ENCODE data around the gene RPS6KA5.
"Not testable (repeated sequence)": the region's sequence is repeated elsewhere in the genome, so short reads cannot be mapped to it uniquely, and the experiment has no call there.

RPS6KA5 gene

GRCh38 chr14:91060351-91061055 lies at the start of gene RPS6KA5:
Gene RPS6KA5 (minus strand): TSS chr14:91060641. CDS start chr14:91060434, 207 bp downstream.
- DNase-seq, result peak; percentile 99

GRCh38 chr14:91108941-91109611 lies 48.6 kb upstream of the RPS6KA5 start:
- DNase-seq, result no peak

- DNase-seq, result no peak
Measured at GRCh38 chr14:91103116-91103515, 42.7 kb upstream of the RPS6KA5 start.

- DNase-seq, result no peak
Measured at GRCh38 chr14:91100102-91100501, 39.7 kb upstream of the RPS6KA5 start.

GRCh38 chr14:91098591-91098990 lies 38.1 kb upstream of the RPS6KA5 start:
- DNase-seq, result no peak

GRCh38 chr14:91097657-91098056 lies 37.2 kb upstream of the RPS6KA5 start:
- DNase-seq, result not testable (repeated sequence)

GRCh38 chr14:91095178-91095577 lies 34.7 kb upstream of the RPS6KA5 start:
- DNase-seq, result no peak

GRCh38 chr14:91094772-91095171 lies 34.3 kb upstream of the RPS6KA5 start:
- no peak for DNase-seq

GRCh38 chr14:91093743-91094472 lies 33.5 kb upstream of the RPS6KA5 start:
- DNase-seq, result not testable (repeated sequence)

- no peak for DNase-seq
Measured at GRCh38 chr14:91092073-91092472, 31.6 kb upstream of the RPS6KA5 start.

GRCh38 chr14:91090743-91091142 lies 30.3 kb upstream of the RPS6KA5 start:
- no peak for DNase-seq

- no peak for DNase-seq
Measured at GRCh38 chr14:91089958-91090535, 29.6 kb upstream of the RPS6KA5 start.

- no peak for DNase-seq
Measured at GRCh38 chr14:91088585-91089235, 28.3 kb upstream of the RPS6KA5 start.

GRCh38 chr14:91087470-91087869 lies 27.0 kb upstream of the RPS6KA5 start:
- DNase-seq, result not testable (repeated sequence)

- no peak for DNase-seq
Measured at GRCh38 chr14:91084516-91084915, 24.1 kb upstream of the RPS6KA5 start.

- no peak for DNase-seq
Measured at GRCh38 chr14:91082282-91082681, 21.8 kb upstream of the RPS6KA5 start.

- no peak for DNase-seq
Measured at GRCh38 chr14:91080071-91080470, 19.6 kb upstream of the RPS6KA5 start.

GRCh38 chr14:91078095-91078737 lies 17.8 kb upstream of the RPS6KA5 start:
- DNase-seq, result no peak

- DNase-seq, result no peak
Measured at GRCh38 chr14:91075553-91075952, 15.1 kb upstream of the RPS6KA5 start.

GRCh38 chr14:91070572-91070971 lies 10.1 kb upstream of the RPS6KA5 start:
- no peak for DNase-seq

- no peak for DNase-seq
Measured at GRCh38 chr14:91068642-91069041, 8.2 kb upstream of the RPS6KA5 start.

GRCh38 chr14:91067186-91067585 lies 6.7 kb upstream of the RPS6KA5 start:
- no peak for DNase-seq
